ENCODE data around the gene TGFBR1.

DNA sequence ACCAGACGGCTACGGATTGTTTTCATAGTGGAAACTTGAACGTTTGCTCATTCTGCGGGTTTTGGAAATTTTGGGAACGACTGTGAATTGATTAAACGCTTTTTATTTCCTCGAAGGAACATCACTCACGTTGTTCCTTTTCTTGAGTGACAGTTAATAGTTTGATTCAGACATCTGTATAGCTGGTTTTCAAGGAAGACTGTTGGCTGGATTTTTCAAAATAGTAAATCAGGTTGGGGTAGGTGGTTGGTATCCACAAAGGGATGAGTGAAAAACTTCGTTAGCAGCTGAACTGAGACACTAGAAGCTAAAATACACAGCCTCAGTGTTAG is 1.1 kb downstream of the TGFBR1 start:
- TF ChIP-seq, protein P1, sequence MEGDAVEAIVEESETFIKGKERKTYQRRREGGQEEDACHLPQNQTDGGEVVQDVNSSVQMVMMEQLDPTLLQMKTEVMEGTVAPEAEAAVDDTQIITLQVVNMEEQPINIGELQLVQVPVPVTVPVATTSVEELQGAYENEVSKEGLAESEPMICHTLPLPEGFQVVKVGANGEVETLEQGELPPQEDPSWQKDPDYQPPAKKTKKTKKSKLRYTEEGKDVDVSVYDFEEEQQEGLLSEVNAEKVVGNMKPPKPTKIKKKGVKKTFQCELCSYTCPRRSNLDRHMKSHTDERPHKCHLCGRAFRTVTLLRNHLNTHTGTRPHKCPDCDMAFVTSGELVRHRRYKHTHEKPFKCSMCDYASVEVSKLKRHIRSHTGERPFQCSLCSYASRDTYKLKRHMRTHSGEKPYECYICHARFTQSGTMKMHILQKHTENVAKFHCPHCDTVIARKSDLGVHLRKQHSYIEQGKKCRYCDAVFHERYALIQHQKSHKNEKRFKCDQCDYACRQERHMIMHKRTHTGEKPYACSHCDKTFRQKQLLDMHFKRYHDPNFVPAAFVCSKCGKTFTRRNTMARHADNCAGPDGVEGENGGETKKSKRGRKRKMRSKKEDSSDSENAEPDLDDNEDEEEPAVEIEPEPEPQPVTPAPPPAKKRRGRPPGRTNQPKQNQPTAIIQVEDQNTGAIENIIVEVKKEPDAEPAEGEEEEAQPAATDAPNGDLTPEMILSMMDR (IDR thresholded peaks at IDR 0.05; ENCODE audit: poor library complexity) = no peak
- TF ChIP-seq EZH2 (IDR thresholded peaks at IDR 0.05; ENCODE audit: borderline replicate concordance) (no peak), EZH2phosphoT487 (IDR thresholded peaks at IDR 0.05; ENCODE audit: low read depth, severe bottlenecking, unreplicated experiment) (no peak)
